GM12865 (cell line): ENCODE data around the gene GCKR.
"Not testable (repeated sequence)": the region's sequence is repeated elsewhere in the genome, so short reads cannot be mapped to it uniquely, and the experiment has no call there.

Source experiments
- DNase-seq: peaks from one replicate; pipeline ENCODE4 v3.0.0; 2010; ENCODE audit warnings: low read depth
- H3K4me3 ChIP-seq: 2 replicates; pipeline ENCODE4 v1.5.1; 2011; ENCODE audit warnings: mild to moderate bottlenecking, low read depth, low read length, control low read depth
- CTCF ChIP-seq: IDR thresholded peaks from 2 replicates; pipeline ENCODE4 v1.5.1; 2011; ENCODE audit warnings: low read length, control low read depth, low read depth, inconsistent platforms; ENCODE audit not compliant: insufficient read depth; ENCODE audit errors: missing control alignments

The GCKR gene

GRCh38 chr2:27551514-27551913, 54.9 kb downstream of the GCKR start:
- TF ChIP-seq CTCF = no peak
- no peak overlapping the region for H3K4me3 ChIP-seq
- DNase-seq = no peak

GRCh38 chr2:27552941-27553340, 56.3 kb downstream of the GCKR start:
- TF ChIP-seq CTCF = no peak
- no peak overlapping the region for H3K4me3 ChIP-seq
- DNase-seq = no peak

GRCh38 chr2:27554451-27554850, 57.8 kb downstream of the GCKR start:
- DNase-seq = not testable (repeated sequence)

GRCh38 chr2:27559228-27559627, 62.6 kb downstream of the GCKR start:
- TF ChIP-seq CTCF = no peak
- no peak overlapping the region for H3K4me3 ChIP-seq
- no peak for DNase-seq

More at GRCh38 chr2:27554451-27554850, 57.8 kb downstream of the GCKR start:
- not testable (repeated sequence) for H3K4me3 ChIP-seq

- TF ChIP-seq CTCF = no peak
- H3K4me3 ChIP-seq = no peak overlapping the region
- no peak for DNase-seq
Observed at GRCh38 chr2:27561060-27561459, 64.4 kb downstream of the GCKR start.

- no peak for DNase-seq
- no peak overlapping the region for H3K4me3 ChIP-seq
- TF ChIP-seq CTCF = no peak
Observed at GRCh38 chr2:27566628-27567027, 70.0 kb downstream of the GCKR start.

GRCh38 chr2:27569398-27569797, 72.8 kb downstream of the GCKR start:
- DNase-seq = no peak
- no peak for TF ChIP-seq CTCF
- no peak overlapping the region for H3K4me3 ChIP-seq
